Liver (tissue), 3 donors: Measurements from ENCODE around the gene SEC62.
A peak's percentile ranks its signal among the peaks of the same experiment; 100 is the strongest.

Experiments used
- EGR1 ChIP-seq, 2 donors: IDR thresholded peaks; 2 replicates each; pipeline ENCODE4 v1.6.1; 2016 to 2018; ENCODE audit warnings: antibody characterized with exemption in 2 of 2, low read depth in 2 of 2
- FOXA1 ChIP-seq: IDR thresholded peaks from 2 replicates; pipeline ENCODE4 v1.6.1; 2016; ENCODE audit warnings: antibody characterized with exemption
- GABPA ChIP-seq, 2 donors: IDR thresholded peaks in 1 of 2; conservative IDR thresholded peaks in 1 of 2; 2 replicates each; pipeline ENCODE4 v1.6.1; 2016; ENCODE audit warnings: antibody characterized with exemption in 2 of 2, mild to moderate bottlenecking in 1 of 2, moderate library complexity in 1 of 2
- JUND ChIP-seq, 2 donors: IDR thresholded peaks; 2 replicates each; pipeline ENCODE4 v1.6.1; 2016; ENCODE audit warnings: antibody characterized with exemption in 2 of 2
- MAX ChIP-seq: IDR thresholded peaks from 2 replicates; pipeline ENCODE4 v1.6.1; 2016; ENCODE audit warnings: antibody characterized with exemption
- NR2F2 ChIP-seq: IDR thresholded peaks from 2 replicates; pipeline ENCODE4 v1.6.1; 2016; ENCODE audit warnings: antibody characterized with exemption
- RAD21 ChIP-seq, 2 donors: IDR thresholded peaks; 2 replicates each; pipeline ENCODE4 v1.6.1; 2016; ENCODE audit warnings: antibody characterized with exemption in 2 of 2, mild to moderate bottlenecking in 2 of 2
- RXRA ChIP-seq, 2 donors: IDR thresholded peaks; 2 replicates each; pipeline ENCODE4 v1.6.1; 2017 to 2018; ENCODE audit warnings: antibody characterized with exemption in 2 of 2, mild to moderate bottlenecking in 1 of 2
- SP1 ChIP-seq: IDR thresholded peaks from 2 replicates; pipeline ENCODE4 v1.6.1; 2018; ENCODE audit warnings: antibody characterized with exemption, mild to moderate bottlenecking
- TAF1 ChIP-seq: conservative IDR thresholded peaks from 2 replicates; pipeline ENCODE4 v1.6.1; 2016; ENCODE audit warnings: antibody characterized with exemption, mild to moderate bottlenecking
- YY1 ChIP-seq: IDR thresholded peaks from 2 replicates; pipeline ENCODE4 v1.6.1; 2016; ENCODE audit warnings: antibody characterized with exemption, mild to moderate bottlenecking
- TF ChIP-seq, protein P1 (sequence below): fragments of 150-350 bp; IDR thresholded peaks from 2 replicates; pipeline ENCODE4 v1.5.1; 2017; ENCODE audit warnings: improper control_type of control experiment, low read depth, low read length; ENCODE audit not compliant: missing input control
- TF ChIP-seq, protein P2 (sequence below): IDR thresholded peaks from 2 replicates; pipeline ENCODE4 v1.6.1; 2016; ENCODE audit warnings: antibody characterized with exemption
- TF ChIP-seq, protein P3 (sequence below): IDR thresholded peaks from 2 replicates; pipeline ENCODE4 v1.6.1; 2016; ENCODE audit warnings: antibody characterized with exemption, mild to moderate bottlenecking
- donor health status: healthy.
- donor health status: healthy.

DNA sequence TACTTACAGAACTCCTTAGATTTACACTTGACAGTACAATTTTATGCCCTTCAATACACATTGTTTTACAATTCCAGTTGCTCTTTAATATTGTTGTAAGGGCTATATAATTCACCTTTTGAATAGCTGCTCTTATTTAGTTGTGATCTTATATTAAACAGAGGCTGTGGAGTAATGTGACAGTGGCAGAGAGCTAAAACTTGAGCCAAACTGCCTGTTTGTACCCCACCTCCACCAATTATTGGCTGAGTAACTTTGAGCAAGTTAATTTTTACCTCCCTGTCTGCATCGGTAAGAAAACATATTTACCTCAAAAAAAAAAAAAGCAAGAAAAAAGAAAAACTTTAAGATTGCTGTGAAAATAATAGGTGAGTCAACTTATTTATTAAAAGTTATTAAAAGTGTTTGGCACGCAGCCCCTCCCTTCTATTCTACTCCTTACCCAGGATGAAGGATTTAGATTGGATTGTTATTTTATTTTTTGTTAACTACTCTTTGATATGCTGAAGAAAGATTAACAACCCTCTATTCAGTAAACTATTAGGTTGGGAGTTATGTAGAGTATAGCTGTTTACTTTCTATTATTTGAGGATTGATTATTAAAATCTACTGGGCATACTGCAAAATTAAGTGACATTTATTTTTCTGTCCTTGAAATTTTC lies 1.7 kb downstream of the SEC62 start:
- TF ChIP-seq, protein P1, sequence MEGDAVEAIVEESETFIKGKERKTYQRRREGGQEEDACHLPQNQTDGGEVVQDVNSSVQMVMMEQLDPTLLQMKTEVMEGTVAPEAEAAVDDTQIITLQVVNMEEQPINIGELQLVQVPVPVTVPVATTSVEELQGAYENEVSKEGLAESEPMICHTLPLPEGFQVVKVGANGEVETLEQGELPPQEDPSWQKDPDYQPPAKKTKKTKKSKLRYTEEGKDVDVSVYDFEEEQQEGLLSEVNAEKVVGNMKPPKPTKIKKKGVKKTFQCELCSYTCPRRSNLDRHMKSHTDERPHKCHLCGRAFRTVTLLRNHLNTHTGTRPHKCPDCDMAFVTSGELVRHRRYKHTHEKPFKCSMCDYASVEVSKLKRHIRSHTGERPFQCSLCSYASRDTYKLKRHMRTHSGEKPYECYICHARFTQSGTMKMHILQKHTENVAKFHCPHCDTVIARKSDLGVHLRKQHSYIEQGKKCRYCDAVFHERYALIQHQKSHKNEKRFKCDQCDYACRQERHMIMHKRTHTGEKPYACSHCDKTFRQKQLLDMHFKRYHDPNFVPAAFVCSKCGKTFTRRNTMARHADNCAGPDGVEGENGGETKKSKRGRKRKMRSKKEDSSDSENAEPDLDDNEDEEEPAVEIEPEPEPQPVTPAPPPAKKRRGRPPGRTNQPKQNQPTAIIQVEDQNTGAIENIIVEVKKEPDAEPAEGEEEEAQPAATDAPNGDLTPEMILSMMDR: no peak
- TF ChIP-seq JUND (IDR thresholded peaks at IDR 0.05): peak in 1 of 2 donors; percentile 22
- peak; percentile 39 for TF ChIP-seq YY1
- no peak for TF ChIP-seq RXRA (IDR thresholded peaks at IDR 0.05)
- peak in 1 of 2 donors; percentile 23 for TF ChIP-seq RAD21 (IDR thresholded peaks at IDR 0.05)
- TF ChIP-seq MAX: no peak
- TF ChIP-seq GABPA (IDR thresholded peaks at IDR 0.05 in 1 of 2, conservative IDR thresholded peaks at IDR 0.05 in 1 of 2): no peak
- peak; percentile 51 for TF ChIP-seq TAF1
- TF ChIP-seq, protein P2, sequence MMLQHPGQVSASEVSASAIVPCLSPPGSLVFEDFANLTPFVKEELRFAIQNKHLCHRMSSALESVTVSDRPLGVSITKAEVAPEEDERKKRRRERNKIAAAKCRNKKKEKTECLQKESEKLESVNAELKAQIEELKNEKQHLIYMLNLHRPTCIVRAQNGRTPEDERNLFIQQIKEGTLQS: no peak
- no peak for TF ChIP-seq SP1
- TF ChIP-seq NR2F2: no peak
- TF ChIP-seq FOXA1: no peak
- no peak for TF ChIP-seq EGR1 (IDR thresholded peaks at IDR 0.05; ENCODE audit: low read depth in 2 of 2)
- TF ChIP-seq, protein P3, sequence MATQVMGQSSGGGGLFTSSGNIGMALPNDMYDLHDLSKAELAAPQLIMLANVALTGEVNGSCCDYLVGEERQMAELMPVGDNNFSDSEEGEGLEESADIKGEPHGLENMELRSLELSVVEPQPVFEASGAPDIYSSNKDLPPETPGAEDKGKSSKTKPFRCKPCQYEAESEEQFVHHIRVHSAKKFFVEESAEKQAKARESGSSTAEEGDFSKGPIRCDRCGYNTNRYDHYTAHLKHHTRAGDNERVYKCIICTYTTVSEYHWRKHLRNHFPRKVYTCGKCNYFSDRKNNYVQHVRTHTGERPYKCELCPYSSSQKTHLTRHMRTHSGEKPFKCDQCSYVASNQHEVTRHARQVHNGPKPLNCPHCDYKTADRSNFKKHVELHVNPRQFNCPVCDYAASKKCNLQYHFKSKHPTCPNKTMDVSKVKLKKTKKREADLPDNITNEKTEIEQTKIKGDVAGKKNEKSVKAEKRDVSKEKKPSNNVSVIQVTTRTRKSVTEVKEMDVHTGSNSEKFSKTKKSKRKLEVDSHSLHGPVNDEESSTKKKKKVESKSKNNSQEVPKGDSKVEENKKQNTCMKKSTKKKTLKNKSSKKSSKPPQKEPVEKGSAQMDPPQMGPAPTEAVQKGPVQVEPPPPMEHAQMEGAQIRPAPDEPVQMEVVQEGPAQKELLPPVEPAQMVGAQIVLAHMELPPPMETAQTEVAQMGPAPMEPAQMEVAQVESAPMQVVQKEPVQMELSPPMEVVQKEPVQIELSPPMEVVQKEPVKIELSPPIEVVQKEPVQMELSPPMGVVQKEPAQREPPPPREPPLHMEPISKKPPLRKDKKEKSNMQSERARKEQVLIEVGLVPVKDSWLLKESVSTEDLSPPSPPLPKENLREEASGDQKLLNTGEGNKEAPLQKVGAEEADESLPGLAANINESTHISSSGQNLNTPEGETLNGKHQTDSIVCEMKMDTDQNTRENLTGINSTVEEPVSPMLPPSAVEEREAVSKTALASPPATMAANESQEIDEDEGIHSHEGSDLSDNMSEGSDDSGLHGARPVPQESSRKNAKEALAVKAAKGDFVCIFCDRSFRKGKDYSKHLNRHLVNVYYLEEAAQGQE: peak; percentile 31
